Spleen (tissue), 7 donors: ENCODE measurements around the gene ILKAP.

Experiments
- POLR2AphosphoS5 ChIP-seq, 3 donors: sonication (generic); formaldehyde crosslinking; IDR thresholded peaks; one replicate each; pipeline ENCODE4 v1.5.1; 2017; ENCODE audit warnings: antibody characterized with exemption in 3 of 3
- TF ChIP-seq, protein P1 (sequence below), 11 experiments: fragments of 200-600 bp in 7 of 11; fragments of 450-650 bp in 4 of 11; sonication (generic) in 4 of 11; IDR thresholded peaks in 8 of 11; conservative IDR thresholded peaks in 3 of 11; 1 replicate in 7 of 11; 2 replicates in 4 of 11; pipeline versions ENCODE4 v1.4.0 to v1.8.0; 2016 to 2021; ENCODE audit warnings: antibody characterized with exemption in 11 of 11, inconsistent platforms in 4 of 11, mild to moderate bottlenecking in 1 of 11
- donor health status: DM: no; HTN: no; CAD: no; lungs with moderate emphysema.
- donor health status: DM: no; HTN: no; CAD: no.
- donor health status: DM: no; HTN: no; CAD: no.

DNA sequence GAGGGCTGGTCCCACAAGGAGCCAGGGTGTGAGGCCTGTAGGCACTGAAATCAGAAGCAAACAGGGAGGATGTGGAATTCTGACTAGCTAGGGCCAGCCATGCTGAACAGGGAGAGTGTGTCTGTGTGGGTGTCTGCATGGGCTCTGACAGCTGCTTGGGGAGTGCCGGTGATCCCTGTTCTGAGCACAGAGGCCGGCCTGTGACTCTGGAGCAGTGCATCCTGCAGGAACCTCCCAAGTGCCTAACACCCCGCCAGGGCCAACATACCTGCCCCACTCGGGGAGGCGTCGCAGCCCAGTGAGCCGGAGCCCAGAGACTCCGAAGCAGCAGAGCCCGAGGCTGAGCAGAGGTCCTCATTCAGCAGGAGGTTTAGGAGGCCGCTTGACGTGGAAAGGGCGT is 47.8 kb upstream of the ILKAP start:
- TF ChIP-seq, protein P1, sequence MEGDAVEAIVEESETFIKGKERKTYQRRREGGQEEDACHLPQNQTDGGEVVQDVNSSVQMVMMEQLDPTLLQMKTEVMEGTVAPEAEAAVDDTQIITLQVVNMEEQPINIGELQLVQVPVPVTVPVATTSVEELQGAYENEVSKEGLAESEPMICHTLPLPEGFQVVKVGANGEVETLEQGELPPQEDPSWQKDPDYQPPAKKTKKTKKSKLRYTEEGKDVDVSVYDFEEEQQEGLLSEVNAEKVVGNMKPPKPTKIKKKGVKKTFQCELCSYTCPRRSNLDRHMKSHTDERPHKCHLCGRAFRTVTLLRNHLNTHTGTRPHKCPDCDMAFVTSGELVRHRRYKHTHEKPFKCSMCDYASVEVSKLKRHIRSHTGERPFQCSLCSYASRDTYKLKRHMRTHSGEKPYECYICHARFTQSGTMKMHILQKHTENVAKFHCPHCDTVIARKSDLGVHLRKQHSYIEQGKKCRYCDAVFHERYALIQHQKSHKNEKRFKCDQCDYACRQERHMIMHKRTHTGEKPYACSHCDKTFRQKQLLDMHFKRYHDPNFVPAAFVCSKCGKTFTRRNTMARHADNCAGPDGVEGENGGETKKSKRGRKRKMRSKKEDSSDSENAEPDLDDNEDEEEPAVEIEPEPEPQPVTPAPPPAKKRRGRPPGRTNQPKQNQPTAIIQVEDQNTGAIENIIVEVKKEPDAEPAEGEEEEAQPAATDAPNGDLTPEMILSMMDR (IDR thresholded peaks at IDR 0.05 in 8 of 11, conservative IDR thresholded peaks at IDR 0.05 in 3 of 11) = no peak
- TF ChIP-seq POLR2AphosphoS5 (IDR thresholded peaks at IDR 0.05) = no peak
